ENCODE data around the gene ENTPD2.

ENTPD2 gene

GRCh38 chr9:137013571-137013940 is 40.3 kb downstream of the ENTPD2 start:
- TF ChIP-seq, protein P1, sequence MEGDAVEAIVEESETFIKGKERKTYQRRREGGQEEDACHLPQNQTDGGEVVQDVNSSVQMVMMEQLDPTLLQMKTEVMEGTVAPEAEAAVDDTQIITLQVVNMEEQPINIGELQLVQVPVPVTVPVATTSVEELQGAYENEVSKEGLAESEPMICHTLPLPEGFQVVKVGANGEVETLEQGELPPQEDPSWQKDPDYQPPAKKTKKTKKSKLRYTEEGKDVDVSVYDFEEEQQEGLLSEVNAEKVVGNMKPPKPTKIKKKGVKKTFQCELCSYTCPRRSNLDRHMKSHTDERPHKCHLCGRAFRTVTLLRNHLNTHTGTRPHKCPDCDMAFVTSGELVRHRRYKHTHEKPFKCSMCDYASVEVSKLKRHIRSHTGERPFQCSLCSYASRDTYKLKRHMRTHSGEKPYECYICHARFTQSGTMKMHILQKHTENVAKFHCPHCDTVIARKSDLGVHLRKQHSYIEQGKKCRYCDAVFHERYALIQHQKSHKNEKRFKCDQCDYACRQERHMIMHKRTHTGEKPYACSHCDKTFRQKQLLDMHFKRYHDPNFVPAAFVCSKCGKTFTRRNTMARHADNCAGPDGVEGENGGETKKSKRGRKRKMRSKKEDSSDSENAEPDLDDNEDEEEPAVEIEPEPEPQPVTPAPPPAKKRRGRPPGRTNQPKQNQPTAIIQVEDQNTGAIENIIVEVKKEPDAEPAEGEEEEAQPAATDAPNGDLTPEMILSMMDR (conservative IDR thresholded peaks at IDR 0.05) = no peak
- no peak overlapping the region for H3K27ac ChIP-seq

- H3K27ac ChIP-seq = no peak overlapping the region
- TF ChIP-seq, protein P1 (conservative IDR thresholded peaks at IDR 0.05) = no peak
These were observed 40.9 kb downstream of the ENTPD2 start for GRCh38 chr9:137012694-137013570.

DNA sequence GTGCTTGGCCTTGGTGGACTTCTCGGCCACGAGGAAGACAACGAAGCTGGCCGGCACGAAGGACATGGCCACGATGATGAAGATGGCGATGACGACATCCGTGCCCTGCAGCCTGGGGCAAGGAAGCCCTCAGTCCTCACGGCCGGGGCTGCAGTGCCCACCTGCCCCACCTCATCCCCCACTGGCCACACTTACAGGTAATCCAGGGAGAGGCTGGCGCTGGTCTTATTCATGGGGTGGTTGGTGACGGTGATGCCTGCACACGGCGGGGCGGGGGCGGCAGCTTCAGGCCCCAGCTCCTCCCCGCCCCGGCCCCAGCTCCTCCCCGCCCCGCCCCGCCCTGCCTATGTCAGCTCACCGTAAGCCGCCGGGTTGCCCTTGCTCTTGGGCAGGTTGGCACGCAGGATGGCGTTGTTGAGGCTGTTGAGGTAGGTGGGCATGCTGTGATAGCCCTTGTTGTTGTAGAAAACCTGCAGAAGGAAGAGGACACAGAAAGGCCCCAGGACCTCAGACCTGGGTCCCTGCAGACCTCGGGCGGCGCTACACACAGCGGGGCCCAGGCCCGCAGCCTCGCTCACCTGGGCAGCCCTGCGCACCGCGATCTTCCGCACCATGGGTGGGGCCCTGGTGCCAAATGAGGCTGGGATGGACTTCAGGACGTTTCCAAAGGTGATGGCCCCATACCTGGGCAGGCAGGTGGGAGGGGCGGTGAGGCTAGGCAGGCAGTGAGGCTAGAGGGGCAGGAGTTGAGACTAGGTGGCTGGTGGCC is 41.8 kb downstream of the ENTPD2 start:
- H3K27ac ChIP-seq = no peak overlapping the region
- TF ChIP-seq, protein P1 (conservative IDR thresholded peaks at IDR 0.05) = no peak

GRCh38 chr9:137011156-137011555 is 42.7 kb downstream of the ENTPD2 start:
- H3K27ac ChIP-seq = no peak overlapping the region
- TF ChIP-seq, protein P1 (conservative IDR thresholded peaks at IDR 0.05) = no peak

GRCh38 chr9:137009938-137010732 is 43.7 kb downstream of the ENTPD2 start:
- H3K27ac ChIP-seq = no peak overlapping the region
- TF ChIP-seq, protein P1 (conservative IDR thresholded peaks at IDR 0.05) = no peak

GRCh38 chr9:137009217-137009616 is 44.6 kb downstream of the ENTPD2 start:
- TF ChIP-seq, protein P1 (conservative IDR thresholded peaks at IDR 0.05) = no peak
- no peak overlapping the region for H3K27ac ChIP-seq

GRCh38 chr9:137008312-137008711 is 45.5 kb downstream of the ENTPD2 start:
- TF ChIP-seq, protein P1 (conservative IDR thresholded peaks at IDR 0.05) = no peak
- no peak overlapping the region for H3K27ac ChIP-seq
